Measurements from ENCODE around the gene FCGR2B.
"Not testable (repeated sequence)": the region's sequence is repeated elsewhere in the genome, so short reads cannot be mapped to it uniquely, and the experiment has no call there.

Gene FCGR2B

GRCh38 chr1:161662684-161663339 lies at the start of gene FCGR2B:
TSS of gene FCGR2B (plus strand) at chr1:161663143. CDS start at chr1:161663242, 99 bp downstream.
- not testable (repeated sequence) for DNase-seq (ENCODE audit: low read depth in 2 of 2)

GRCh38 chr1:161616417-161616816 lies 46.5 kb upstream of the FCGR2B start:
- DNase-seq (ENCODE audit: low read depth in 2 of 2), result not testable (repeated sequence)

- DNase-seq (ENCODE audit: low read depth in 2 of 2), result not testable (repeated sequence)
Observed at GRCh38 chr1:161618517-161618916, 44.4 kb upstream of the FCGR2B start.

- not testable (repeated sequence) for DNase-seq (ENCODE audit: low read depth in 2 of 2)
Observed at GRCh38 chr1:161620399-161620798, 42.5 kb upstream of the FCGR2B start.

GRCh38 chr1:161621181-161622000 lies 41.6 kb upstream of the FCGR2B start:
- DNase-seq (ENCODE audit: low read depth in 2 of 2), result peak; percentile 43 to 75

GRCh38 chr1:161622054-161622453 lies 40.9 kb upstream of the FCGR2B start:
- DNase-seq (ENCODE audit: low read depth in 2 of 2), result not testable (repeated sequence)

GRCh38 chr1:161623401-161624051 lies 39.4 kb upstream of the FCGR2B start:
- not testable (repeated sequence) for DNase-seq (ENCODE audit: low read depth in 2 of 2)

GRCh38 chr1:161624605-161625004 lies 38.3 kb upstream of the FCGR2B start:
- not testable (repeated sequence) for DNase-seq (ENCODE audit: low read depth in 2 of 2)

- not testable (repeated sequence) for DNase-seq (ENCODE audit: low read depth in 2 of 2)
Observed at GRCh38 chr1:161626445-161627146, 36.3 kb upstream of the FCGR2B start.

GRCh38 chr1:161630128-161630742 lies 32.7 kb upstream of the FCGR2B start:
- DNase-seq (ENCODE audit: low read depth in 2 of 2), result not testable (repeated sequence)

GRCh38 chr1:161631076-161631475 lies 31.9 kb upstream of the FCGR2B start, which contains the start of gene FCGR3B:
TSS of gene FCGR3B (minus strand) at chr1:161631176. CDS start at chr1:161631094, 82 bp downstream.
- DNase-seq (ENCODE audit: low read depth in 2 of 2), result no peak

GRCh38 chr1:161634993-161635392 lies 27.9 kb upstream of the FCGR2B start:
- DNase-seq (ENCODE audit: low read depth in 2 of 2), result not testable (repeated sequence)

GRCh38 chr1:161636189-161636782 lies 26.7 kb upstream of the FCGR2B start:
- not testable (repeated sequence) for DNase-seq (ENCODE audit: low read depth in 2 of 2)

- DNase-seq (ENCODE audit: low read depth in 2 of 2), result not testable (repeated sequence)
Observed at GRCh38 chr1:161636976-161637375, 26.0 kb upstream of the FCGR2B start.

GRCh38 chr1:161638251-161638993 lies 24.5 kb upstream of the FCGR2B start:
- DNase-seq (ENCODE audit: low read depth in 2 of 2), result not testable (repeated sequence)

- DNase-seq (ENCODE audit: low read depth in 2 of 2), result not testable (repeated sequence)
Observed at GRCh38 chr1:161639203-161639602, 23.7 kb upstream of the FCGR2B start.

GRCh38 chr1:161642697-161643096 lies 20.2 kb upstream of the FCGR2B start:
- not testable (repeated sequence) for DNase-seq (ENCODE audit: low read depth in 2 of 2)

GRCh38 chr1:161643481-161644208 lies 19.3 kb upstream of the FCGR2B start:
- not testable (repeated sequence) for DNase-seq (ENCODE audit: low read depth in 2 of 2)

- DNase-seq (ENCODE audit: low read depth in 2 of 2), result not testable (repeated sequence)
Observed at GRCh38 chr1:161644855-161645254, 18.1 kb upstream of the FCGR2B start.

Data from stimulated activated CD8-positive, alpha-beta memory T cell treated with anti-CD3 and anti-CD28 coated beads, Interleukin-7, amount 100 ng/mL, for 4 hours (primary cell).